Stimulated activated CD4-positive, alpha-beta T cell treated with anti-CD3 and anti-CD28 coated beads, Interleukin-4, amount 100 ng/mL, for 24 hours (primary cell): ENCODE measurements around the gene PIWIL4.
"Not testable (repeated sequence)": the region's sequence is repeated elsewhere in the genome, so short reads cannot be mapped to it uniquely, and the experiment has no call there.

ENCODE experiments used
- DNase-seq: peaks from one replicate; pipeline ENCODE4 v3.0.0-alpha.2; 2020

The PIWIL4 gene

DNA sequence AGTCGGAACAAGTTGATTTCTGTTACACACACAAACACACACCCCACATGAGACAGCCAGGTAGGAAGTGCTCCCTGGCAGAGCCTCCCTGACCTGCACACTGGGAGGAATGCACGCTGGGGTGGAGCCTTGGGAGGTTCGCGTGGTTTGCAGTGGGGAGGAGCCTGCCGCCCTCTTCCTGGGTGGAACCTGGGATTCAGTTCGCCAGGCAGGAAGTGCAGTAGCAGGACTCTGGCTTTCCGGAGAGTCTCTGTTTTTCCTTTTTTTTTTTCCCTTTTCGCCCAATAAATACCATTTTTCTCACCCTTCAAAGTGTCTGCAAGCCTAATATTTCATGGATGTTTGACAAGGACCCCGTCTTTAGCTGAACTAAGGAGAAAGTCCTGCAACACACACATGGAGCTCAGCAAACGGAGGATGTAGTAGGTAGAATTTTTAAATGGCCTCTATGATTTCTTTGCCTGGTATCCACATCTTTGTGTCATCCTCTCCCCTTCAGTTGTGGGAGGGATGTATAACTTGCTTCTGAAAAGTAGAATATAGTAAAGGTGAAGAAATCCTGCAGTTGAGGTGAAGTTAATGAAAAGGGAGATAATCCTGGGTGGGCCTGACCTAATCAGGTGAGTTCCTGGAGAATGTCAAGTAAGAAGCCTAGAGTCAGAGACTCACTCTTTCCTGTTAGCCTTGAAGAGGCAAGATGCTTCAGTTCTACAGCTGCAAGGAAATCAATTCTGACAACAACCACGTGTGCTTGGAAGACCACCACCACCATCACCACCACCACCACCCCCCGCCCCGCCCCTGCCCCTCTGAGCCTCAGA is 72.9 kb downstream of the PIWIL4 start:
- no peak for DNase-seq

GRCh38 chr11:94641167-94641761 is 74.1 kb downstream of the PIWIL4 start:
- DNase-seq = no peak

GRCh38 chr11:94643186-94643585 is 76.0 kb downstream of the PIWIL4 start:
- not testable (repeated sequence) for DNase-seq

DNA sequence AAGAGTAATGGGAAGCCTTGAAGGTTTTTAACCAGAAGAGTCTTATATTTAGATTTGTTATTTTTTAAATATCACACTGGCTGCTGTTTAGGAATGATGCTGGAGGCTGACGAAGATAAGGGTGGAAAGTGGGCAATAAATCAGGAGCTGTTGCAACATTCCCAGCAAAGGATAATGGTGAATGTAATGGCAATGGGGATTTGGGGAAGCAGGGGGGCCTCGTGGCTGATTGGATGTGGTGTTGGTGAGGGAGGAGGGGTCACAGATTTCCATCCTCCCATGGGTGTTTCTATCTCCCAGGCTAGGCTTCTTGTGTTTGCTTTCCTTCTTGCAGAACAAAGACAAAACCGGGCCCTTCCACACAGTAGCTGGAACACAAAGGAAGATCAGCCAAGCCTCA is 80.8 kb downstream of the PIWIL4 start:
- DNase-seq = no peak

DNA sequence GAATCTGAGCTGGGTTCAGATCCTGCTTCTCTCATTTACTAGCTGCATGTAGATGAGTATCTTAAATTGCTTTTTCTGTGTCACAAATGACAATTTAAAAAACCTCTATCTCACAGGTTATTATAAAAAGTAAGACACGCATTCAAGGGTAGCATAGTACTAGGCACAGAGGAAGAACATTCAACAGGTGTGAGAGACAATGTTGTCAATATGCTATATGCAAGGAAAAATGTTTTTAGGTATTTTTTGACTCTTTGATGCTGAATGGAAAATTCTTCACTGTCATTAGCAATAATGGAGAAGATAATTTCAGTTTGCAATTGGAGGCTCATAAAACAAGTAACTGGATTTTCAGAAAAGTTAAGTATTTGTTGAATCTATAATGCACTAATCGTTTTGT is 81.6 kb downstream of the PIWIL4 start:
- no peak for DNase-seq

- DNase-seq = no peak
Observed at GRCh38 chr11:94649254-94649653, 82.1 kb downstream of the PIWIL4 start.

DNA sequence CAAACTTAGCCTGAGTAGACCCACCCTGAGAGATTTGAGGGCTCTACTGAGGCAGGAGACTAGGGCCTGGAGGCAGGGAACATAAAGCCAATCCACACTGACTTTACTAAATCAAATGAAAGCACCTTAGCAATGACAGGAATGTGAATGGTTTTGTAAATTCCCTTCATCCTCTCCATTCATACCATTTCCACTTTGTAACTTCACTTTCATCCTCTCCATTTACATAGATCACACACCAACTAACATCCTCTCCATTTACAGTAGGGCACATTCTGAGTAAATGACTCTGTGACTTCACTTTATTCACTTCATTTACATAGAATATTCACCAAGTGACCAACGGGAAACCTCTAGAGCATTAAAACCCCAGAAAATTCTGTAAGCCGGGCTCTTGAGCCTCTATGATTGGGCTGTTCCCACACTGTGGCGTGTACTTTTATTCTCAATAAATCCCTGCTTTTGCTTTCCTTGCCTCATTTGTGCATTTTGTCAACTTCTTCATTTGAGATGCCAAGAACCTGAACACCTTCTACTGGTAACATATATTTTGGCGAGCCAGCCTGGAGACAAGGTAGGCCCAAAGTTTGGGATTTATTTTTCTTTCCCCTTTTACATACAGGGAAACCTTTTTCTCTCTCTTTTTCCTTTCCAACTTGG is 82.9 kb downstream of the PIWIL4 start:
- no peak for DNase-seq

DNA sequence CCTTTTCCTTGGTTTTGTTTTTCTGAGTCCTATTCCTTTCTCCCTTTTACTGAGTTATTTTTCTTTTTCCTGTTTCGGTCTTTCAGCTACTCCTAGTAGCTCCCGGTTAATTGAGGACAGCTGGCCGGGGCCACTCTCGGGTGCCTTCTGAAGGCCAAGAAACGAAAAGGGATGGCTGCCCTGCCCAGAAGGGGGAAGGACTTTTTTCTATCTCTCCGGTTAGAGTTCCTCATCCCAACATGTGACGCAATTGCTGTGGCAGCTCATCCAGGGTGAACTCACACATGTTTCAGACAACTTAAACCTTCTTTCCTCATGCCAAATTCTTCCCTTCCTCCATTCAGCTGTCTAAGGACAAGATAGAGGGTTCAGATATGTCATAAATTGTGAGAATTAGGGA is 83.6 kb downstream of the PIWIL4 start:
- no peak for DNase-seq

- DNase-seq = no peak
Observed at GRCh38 chr11:94652735-94653284, 85.6 kb downstream of the PIWIL4 start.

- DNase-seq = no peak
Observed at GRCh38 chr11:94653561-94653960, 86.4 kb downstream of the PIWIL4 start.

DNA sequence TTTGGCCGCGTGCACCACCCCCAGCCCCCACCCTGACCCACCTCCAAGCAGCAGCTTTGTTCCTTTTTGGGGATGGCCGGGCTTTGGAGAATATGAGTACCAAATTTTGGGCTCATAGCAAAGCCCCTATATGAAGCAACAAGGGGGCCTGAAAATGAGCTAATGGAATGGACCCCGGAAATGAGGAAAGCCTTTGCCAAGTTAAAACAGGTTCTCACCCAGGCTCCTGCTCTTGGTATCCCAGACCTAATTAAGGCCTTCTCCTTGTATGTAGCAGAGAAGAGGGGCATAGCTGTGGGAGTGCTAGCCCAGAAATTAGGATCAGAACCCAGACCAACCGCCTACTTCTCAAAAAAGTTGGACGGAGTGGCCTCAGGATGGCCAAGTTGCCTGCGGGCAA is 87.0 kb downstream of the PIWIL4 start:
- DNase-seq = no peak

DNA sequence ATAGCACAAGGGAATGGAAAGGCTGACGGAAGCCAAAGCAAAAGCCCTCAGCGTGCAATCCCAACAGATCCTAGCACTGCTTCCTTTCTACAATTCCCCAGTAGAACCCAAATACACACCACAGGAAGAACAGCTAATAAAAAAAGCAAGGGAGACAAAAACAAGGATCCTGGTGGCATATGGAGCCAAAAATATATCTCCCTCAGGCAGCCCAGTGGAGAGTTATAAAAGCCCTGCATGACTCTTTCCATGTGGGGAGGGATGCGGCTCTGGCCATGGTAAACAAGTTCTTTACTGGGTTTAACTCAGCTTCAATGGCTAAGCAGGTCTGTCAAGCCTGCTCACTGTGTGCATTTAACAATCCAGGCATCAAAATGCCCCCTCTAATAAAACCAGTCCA is 88.1 kb downstream of the PIWIL4 start:
- no peak for DNase-seq

GRCh38 chr11:94655956-94656355 is 88.8 kb downstream of the PIWIL4 start:
- no peak for DNase-seq

GRCh38 chr11:94656968-94657367 is 89.8 kb downstream of the PIWIL4 start:
- no peak for DNase-seq

GRCh38 chr11:94657629-94658028 is 90.5 kb downstream of the PIWIL4 start:
- no peak for DNase-seq

GRCh38 chr11:94658386-94658785 is 91.2 kb downstream of the PIWIL4 start:
- DNase-seq = no peak

DNA sequence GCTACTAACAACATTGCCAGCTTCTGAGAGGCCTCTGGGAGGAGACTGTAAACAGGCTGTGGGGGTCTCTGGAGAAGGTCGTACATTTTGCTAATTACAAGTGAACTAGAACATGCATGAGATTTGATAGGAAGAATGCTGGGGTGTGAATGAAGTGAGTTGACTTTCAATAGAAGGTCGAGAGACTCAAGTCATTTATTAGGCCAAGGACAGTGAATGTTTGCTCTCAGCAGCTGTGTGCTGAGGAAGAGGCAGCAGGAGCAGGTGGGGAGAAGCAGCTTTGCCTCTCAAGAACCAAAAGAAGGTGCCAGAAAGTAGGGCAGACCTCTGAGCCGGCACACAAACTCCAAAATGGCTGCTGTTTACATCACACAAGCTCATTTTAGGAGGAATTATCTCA is 91.7 kb downstream of the PIWIL4 start:
- no peak for DNase-seq

DNA sequence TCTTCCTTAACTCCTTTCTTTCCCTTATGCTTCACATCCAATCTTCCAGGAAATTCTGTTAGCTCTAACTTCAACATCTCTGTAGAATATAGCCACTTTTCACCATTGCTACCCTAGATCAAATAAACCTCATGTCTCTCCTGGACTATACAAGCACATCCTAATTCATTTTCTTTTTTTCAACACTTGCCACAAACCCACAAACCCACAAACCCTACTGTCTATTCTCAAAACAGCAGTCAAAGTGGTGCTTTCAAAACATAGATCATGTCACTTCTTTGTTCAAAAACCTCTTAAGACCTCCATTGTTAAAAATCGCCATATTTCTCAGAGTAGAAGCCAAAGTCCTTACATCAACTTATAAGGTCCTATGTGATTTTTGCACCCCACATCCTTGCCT is 94.3 kb downstream of the PIWIL4 start:
- DNase-seq = no peak

DNA sequence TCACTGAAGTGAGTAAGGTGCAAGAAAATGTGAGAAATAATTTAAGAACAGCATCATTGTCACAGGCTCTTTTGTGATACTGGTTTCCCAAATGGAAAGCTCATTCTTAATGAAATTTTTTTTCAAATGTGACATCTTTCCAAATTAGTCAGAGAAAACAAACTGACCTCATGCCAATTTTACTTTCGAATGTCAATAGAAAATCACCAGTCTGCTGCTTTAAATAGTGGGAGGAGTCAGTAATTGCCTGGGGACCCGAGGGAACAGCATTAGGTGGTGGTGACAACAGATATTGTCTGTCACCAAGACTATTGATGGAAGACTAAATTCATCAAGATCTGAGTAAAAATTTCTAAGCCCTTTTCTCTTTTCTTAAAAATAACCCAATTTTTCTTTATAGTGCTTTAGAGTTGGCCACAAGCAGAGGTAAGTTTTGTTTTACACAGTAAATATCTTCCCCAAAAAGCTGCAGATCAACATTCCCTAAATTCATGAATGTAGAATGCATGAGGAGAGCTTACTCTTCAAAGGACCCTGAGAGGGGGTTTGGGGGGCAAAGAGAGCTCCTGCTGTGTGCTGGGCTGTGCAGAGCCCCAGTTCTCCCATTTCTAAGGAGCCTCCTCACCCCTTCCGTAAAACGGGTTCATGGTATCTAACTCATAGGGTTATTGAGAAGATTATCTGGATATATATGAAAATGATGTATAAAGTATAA is 95.1 kb downstream of the PIWIL4 start:
- no peak for DNase-seq

DNA sequence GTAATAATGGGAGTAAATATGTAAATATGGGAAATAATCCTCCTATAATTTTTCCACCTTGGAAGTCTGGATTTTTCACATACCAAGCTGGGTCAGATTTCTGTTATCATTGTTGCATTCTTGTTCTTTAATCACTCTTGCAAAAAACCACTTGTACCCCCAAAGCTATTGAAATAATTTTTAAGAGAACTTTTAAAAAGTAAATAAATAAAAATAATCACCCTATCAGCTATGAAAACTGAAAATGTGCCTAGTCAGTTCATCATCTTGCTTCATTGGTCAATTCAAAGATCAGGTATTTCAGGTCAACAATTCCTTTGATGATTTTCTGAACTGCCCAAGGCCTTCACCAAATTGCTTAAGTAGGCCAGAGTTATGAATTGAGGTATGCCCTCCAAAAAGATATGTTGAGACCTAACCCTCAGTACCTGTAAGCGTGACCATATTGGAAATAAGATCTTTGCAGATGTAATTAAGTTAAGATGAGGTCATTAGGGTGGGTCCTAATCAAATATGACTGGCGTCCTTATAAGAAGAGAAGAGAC is 95.8 kb downstream of the PIWIL4 start:
- no peak for DNase-seq

DNA sequence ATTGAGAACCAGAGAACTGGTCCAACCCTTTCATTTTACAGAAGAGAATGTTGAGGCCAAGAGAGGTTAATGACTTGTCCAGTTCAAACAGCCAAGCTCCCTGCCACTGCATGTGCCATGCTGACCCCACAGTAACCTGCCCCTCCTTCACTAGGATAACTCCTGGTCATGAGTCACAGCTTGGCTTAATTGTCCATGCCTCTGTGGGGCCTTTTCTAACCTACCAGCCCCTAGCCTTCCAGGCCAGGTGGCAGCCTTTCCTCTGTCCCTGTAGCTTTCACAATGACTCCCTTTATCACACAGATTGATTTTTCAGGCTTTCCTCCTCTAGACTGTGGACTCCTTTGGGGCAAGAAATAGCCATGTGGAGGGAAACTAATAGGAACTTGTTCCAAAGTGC is 97.2 kb downstream of the PIWIL4 start:
- DNase-seq = no peak

DNA sequence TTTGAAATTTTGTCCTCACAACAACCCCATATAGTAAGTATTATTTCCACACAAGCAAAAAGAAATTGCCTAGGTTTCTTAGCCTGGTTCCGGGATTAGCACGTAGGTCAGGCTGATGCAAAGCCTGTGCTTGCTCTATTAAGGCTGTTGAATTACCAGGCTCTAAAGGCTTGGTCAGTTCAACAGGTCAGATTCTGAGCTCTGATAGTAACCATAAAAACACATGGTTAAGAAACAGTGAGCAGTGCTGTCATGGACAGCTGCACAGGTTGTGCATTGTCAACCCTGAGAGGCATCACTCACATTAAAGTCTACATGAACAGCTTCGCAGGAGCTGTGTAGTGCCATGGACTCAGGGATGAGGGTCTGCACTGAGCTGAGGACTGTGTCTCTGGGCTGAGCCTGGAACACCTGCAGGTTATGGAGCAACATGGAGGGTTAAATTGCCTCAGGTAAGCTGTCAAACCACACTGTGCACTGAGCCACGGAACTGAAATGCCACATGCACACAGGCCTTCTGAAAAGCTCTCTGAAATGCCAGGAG is 98.0 kb downstream of the PIWIL4 start:
- DNase-seq = no peak
